Trophoblast cell (in vitro differentiated cells and primary cell): Measurements from ENCODE around the gene PLXNB1.

Experiments used
- DNase-seq, 2 donors: peaks; one replicate each; pipeline ENCODE4 v3.0.0-alpha.2; 2016
- H2AFZ ChIP-seq: 2 replicates; pipeline ENCODE4 v1.6.1; 2013; ENCODE audit warnings: low read length, moderate library complexity, mild to moderate bottlenecking; ENCODE audit not compliant: insufficient read depth, poor library complexity
- H2AK5ac ChIP-seq: 2 replicates; pipeline ENCODE4 v1.6.1; 2013; ENCODE audit warnings: mild to moderate bottlenecking, low read length
- H2BK120ac ChIP-seq: 2 replicates; pipeline ENCODE4 v1.6.1; 2013; ENCODE audit warnings: low read length, mild to moderate bottlenecking, moderate library complexity; ENCODE audit not compliant: insufficient read depth, poor library complexity
- H2BK12ac ChIP-seq: 2 replicates; pipeline ENCODE4 v1.6.1; 2013; ENCODE audit warnings: mild to moderate bottlenecking, low read length, moderate library complexity
- H2BK5ac ChIP-seq: 2 replicates; pipeline ENCODE4 v1.6.1; 2013; ENCODE audit warnings: low read length, low read depth, moderate library complexity, mild to moderate bottlenecking; ENCODE audit not compliant: poor library complexity
- H3K14ac ChIP-seq: 2 replicates; pipeline ENCODE4 v1.6.1; 2013; ENCODE audit warnings: mild to moderate bottlenecking, low read length
- H3K18ac ChIP-seq: 2 replicates; pipeline ENCODE4 v1.6.1; 2013; ENCODE audit warnings: mild to moderate bottlenecking, low read length
- H3K23ac ChIP-seq: 2 replicates; pipeline ENCODE4 v1.6.1; 2013; ENCODE audit warnings: low read length
- H3K27ac ChIP-seq: 2 replicates; pipeline ENCODE4 v1.5.1; 2013; ENCODE audit warnings: low read depth, mild to moderate bottlenecking, inconsistent platforms, low read length, moderate library complexity
- H3K27me3 ChIP-seq: 2 replicates; pipeline ENCODE4 v1.6.1; 2013; ENCODE audit warnings: inconsistent platforms, mild to moderate bottlenecking, low read length, moderate library complexity; ENCODE audit not compliant: insufficient read depth
- H3K36me3 ChIP-seq, 2 experiments: 1 replicate in 1 of 2; 2 replicates in 1 of 2; pipeline ENCODE4 v1.6.1; 2013; ENCODE audit warnings: low read length in 2 of 2, mild to moderate bottlenecking in 2 of 2, moderate library complexity in 1 of 2; ENCODE audit not compliant: insufficient read depth in 2 of 2, control insufficient read depth in 1 of 2
- H3K4ac ChIP-seq: 2 replicates; pipeline ENCODE4 v1.6.1; 2013; ENCODE audit warnings: low read depth, mild to moderate bottlenecking, low read length, moderate library complexity
- H3K4me1 ChIP-seq, 2 experiments: 1 replicate in 1 of 2; 2 replicates in 1 of 2; pipeline ENCODE4 v1.6.1; 2013; ENCODE audit warnings: low read length in 2 of 2, mild to moderate bottlenecking in 2 of 2, moderate library complexity in 1 of 2; ENCODE audit not compliant: insufficient read depth in 2 of 2, control insufficient read depth in 1 of 2
- H3K4me2 ChIP-seq: 2 replicates; pipeline ENCODE4 v1.6.1; 2013; ENCODE audit warnings: inconsistent platforms, mild to moderate bottlenecking, low read length, moderate library complexity
- H3K4me3 ChIP-seq: 2 replicates; pipeline ENCODE4 v1.5.1; 2013; ENCODE audit warnings: mild to moderate bottlenecking, low read depth, low read length, inconsistent platforms
- H3K79me1 ChIP-seq: one replicate; pipeline ENCODE4 v1.6.1; 2013; ENCODE audit warnings: low read length
- H3K79me2 ChIP-seq: 2 replicates; pipeline ENCODE4 v1.6.1; 2013; ENCODE audit warnings: low read length, mild to moderate bottlenecking; ENCODE audit not compliant: control insufficient read depth, insufficient read depth, poor library complexity
- H3K9ac ChIP-seq: 2 replicates; pipeline ENCODE4 v1.6.1; 2013; ENCODE audit warnings: mild to moderate bottlenecking, low read length
- H3K9me3 ChIP-seq: 2 replicates; pipeline ENCODE4 v1.6.1; 2013; ENCODE audit warnings: low read depth, mild to moderate bottlenecking, control low read depth, inconsistent platforms, low read length; ENCODE audit not compliant: insufficient read depth
- H4K12ac ChIP-seq: 2 replicates; pipeline ENCODE4 v1.6.1; 2013; ENCODE audit warnings: low read depth, mild to moderate bottlenecking, low read length, moderate library complexity
- H4K8ac ChIP-seq: 2 replicates; pipeline ENCODE4 v1.6.1; 2013; ENCODE audit warnings: low read depth, mild to moderate bottlenecking, low read length, moderate library complexity
- H4K91ac ChIP-seq: one replicate; pipeline ENCODE4 v1.6.1; 2013; ENCODE audit warnings: low read depth, mild to moderate bottlenecking, low read length, moderate library complexity
- WGBS: extraction: QIAGEN DNeasy Blood & Tissue Kit; methylation state at CpG from one replicate; pipeline ENCODE4 v1.1.7; 2013; ENCODE audit warnings: missing lambda C conversion rate; ENCODE audit not compliant: insufficient read length, insufficient coverage; ENCODE audit errors: extremely low coverage; 5-methylcytosine and 5-hydroxymethylcytosine counted together

Gene PLXNB1

GRCh38 chr3:48428088-48428571, 1.8 kb downstream of the PLXNB1 start:
- no CpG with 5 or more reads among the region's 7 CpGs for WGBS
- Histone ChIP-seq H3K27ac (no peak overlapping the region), H3K79me1 (peaks cover 14% of the 10 kb centered on the region), H3K18ac (no peak overlapping the region), H3K9me3 (no peaks in the 10 kb centered on the region), H3K14ac (peak overlapping the region; percentile 21), H3K9ac (no peak overlapping the region), H2AK5ac (no peak overlapping the region), H3K36me3 (peaks cover 23 to 28% of the 10 kb centered on the region in 2 experiments), H4K12ac (peak overlapping the region; percentile 14), H2BK5ac (no peak overlapping the region), H3K4me1 (peaks cover 42 to 46% of the 10 kb centered on the region in 2 experiments), H3K79me2 (peaks cover 27% of the 10 kb centered on the region), H2BK120ac (no peak overlapping the region), H2AFZ (no peak overlapping the region), H4K8ac (no peak overlapping the region), H3K4me2 (peak overlapping the region; percentile 74), H3K4ac (peak overlapping the region; percentile 41), H2BK12ac (no peak overlapping the region), H3K4me3 (peak overlapping the region; percentile 80), H3K23ac (no peak overlapping the region), H4K91ac (peak overlapping the region; percentile 21), H3K27me3 (no peaks in the 10 kb centered on the region)
- DNase-seq, result no peak

- no peak overlapping the region for H3K27ac ChIP-seq
- no peak overlapping the region for H2BK12ac ChIP-seq
- no CpG with 5 or more reads among the region's 9 CpGs for WGBS
- no peaks in the 10 kb centered on the region for H3K27me3 ChIP-seq
- H2BK5ac ChIP-seq, result no peak overlapping the region
- H3K4me1 ChIP-seq, result peaks cover 37 to 41% of the 10 kb centered on the region in 2 experiments
- H3K9ac ChIP-seq, result no peak overlapping the region
- peaks cover 24 to 27% of the 10 kb centered on the region in 2 experiments for H3K36me3 ChIP-seq
- H2AK5ac ChIP-seq, result no peak overlapping the region
- H3K79me2 ChIP-seq, result peaks cover 27% of the 10 kb centered on the region
- H4K91ac ChIP-seq, result no peak overlapping the region
- H3K79me1 ChIP-seq, result peaks cover 14% of the 10 kb centered on the region
- H3K4me3 ChIP-seq, result no peak overlapping the region
- H3K4me2 ChIP-seq, result peak overlapping the region; percentile 74
- H4K12ac ChIP-seq, result no peak overlapping the region
- H3K4ac ChIP-seq, result peak overlapping the region; percentile 51
- no peak for DNase-seq
- H2BK120ac ChIP-seq, result no peak overlapping the region
- no peak overlapping the region for H3K18ac ChIP-seq
- no peak overlapping the region for H4K8ac ChIP-seq
- H3K9me3 ChIP-seq, result no peaks in the 10 kb centered on the region
- H3K14ac ChIP-seq, result no peak overlapping the region
- H2AFZ ChIP-seq, result no peak overlapping the region
- no peak overlapping the region for H3K23ac ChIP-seq
Observed at GRCh38 chr3:48427630-48427962, 2.3 kb downstream of the PLXNB1 start.

GRCh38 chr3:48426944-48427629, 2.8 kb downstream of the PLXNB1 start:
- H3K14ac ChIP-seq, result no peak overlapping the region
- H3K79me1 ChIP-seq, result peaks cover 14% of the 10 kb centered on the region
- H2AFZ ChIP-seq, result no peak overlapping the region
- no peak overlapping the region for H3K4me3 ChIP-seq
- no peak overlapping the region for H4K91ac ChIP-seq
- H2BK12ac ChIP-seq, result no peak overlapping the region
- H2BK5ac ChIP-seq, result no peak overlapping the region
- no peak for DNase-seq
- H3K4me2 ChIP-seq, result peak overlapping the region; percentile 74
- peaks cover 27% of the 10 kb centered on the region for H3K79me2 ChIP-seq
- no peaks in the 10 kb centered on the region for H3K9me3 ChIP-seq
- H3K4ac ChIP-seq, result peak overlapping the region; percentile 58
- no CpG with 5 or more reads among the region's 8 CpGs for WGBS
- H4K8ac ChIP-seq, result no peak overlapping the region
- H3K9ac ChIP-seq, result no peak overlapping the region
- H2AK5ac ChIP-seq, result no peak overlapping the region
- no peaks in the 10 kb centered on the region for H3K27me3 ChIP-seq
- no peak overlapping the region for H3K27ac ChIP-seq
- H3K23ac ChIP-seq, result no peak overlapping the region
- H3K4me1 ChIP-seq, result peaks cover 33 to 36% of the 10 kb centered on the region in 2 experiments
- no peak overlapping the region for H3K18ac ChIP-seq
- no peak overlapping the region for H4K12ac ChIP-seq
- peaks cover 24 to 27% of the 10 kb centered on the region in 2 experiments for H3K36me3 ChIP-seq
- H2BK120ac ChIP-seq, result no peak overlapping the region

- no peak overlapping the region for H3K4me3 ChIP-seq
- no peak overlapping the region for H2AK5ac ChIP-seq
- H3K27me3 ChIP-seq, result no peaks in the 10 kb centered on the region
- H3K18ac ChIP-seq, result no peak overlapping the region
- peaks cover 27% of the 10 kb centered on the region for H3K79me2 ChIP-seq
- no peak overlapping the region for H3K23ac ChIP-seq
- DNase-seq, result no peak
- H3K27ac ChIP-seq, result no peak overlapping the region
- peaks cover 33% of the 10 kb centered on the region in 2 experiments for H3K4me1 ChIP-seq
- no peaks in the 10 kb centered on the region for H3K9me3 ChIP-seq
- peak overlapping the region; percentile 58 for H3K4ac ChIP-seq
- no peak overlapping the region for H3K9ac ChIP-seq
- H3K4me2 ChIP-seq, result no peak overlapping the region
- no peak overlapping the region for H4K12ac ChIP-seq
- H4K8ac ChIP-seq, result no peak overlapping the region
- no CpG with 5 or more reads among the region's 11 CpGs for WGBS
- no peak overlapping the region for H3K14ac ChIP-seq
- no peak overlapping the region for H2BK120ac ChIP-seq
- no peak overlapping the region for H2BK5ac ChIP-seq
- H4K91ac ChIP-seq, result no peak overlapping the region
- peaks cover 30 to 33% of the 10 kb centered on the region in 2 experiments for H3K36me3 ChIP-seq
- no peak overlapping the region for H2BK12ac ChIP-seq
- no peak overlapping the region for H2AFZ ChIP-seq
- H3K79me1 ChIP-seq, result peaks cover 14% of the 10 kb centered on the region
Observed at GRCh38 chr3:48426401-48426909, 3.4 kb downstream of the PLXNB1 start.
